ENCODE data around the gene UHRF2. TPM values are rescaled to one million over a fixed set of nuclear protein-coding genes. Genes with fewer than 3 reads are reported as not detected.
A peak's percentile ranks its signal among the peaks of the same experiment; 100 is the strongest.

UHRF2 gene
- total RNA-seq, 1 donor from 2014 or later: 22.8 TPM

GRCh38 chr9:6415266-6415665, 2.3 kb downstream of the UHRF2 start:
- no peak for TF ChIP-seq CTCF (IDR thresholded peaks at IDR 0.05)
- Histone ChIP-seq H3K36me3 (no peaks in the 10 kb centered on the region), H3K4me3 (peak overlapping the region; percentile 97 to 98), H3K27ac (no peak overlapping the region), H3K27me3 (no peaks in the 10 kb centered on the region), H3K4me1 (peaks cover 6% of the 10 kb centered on the region in 2 donors), H3K9me3 (no peaks in the 10 kb centered on the region)
- intact Hi-C loops (cut with DNase I): loop anchor here (10.0 kb wide), 2 partner anchors 200 to 790 kb away; partner anchors contain the start of genes IL33 and RIC1
- DNase-seq (ENCODE audit: low spot score in 2 of 2): no peak

GRCh38 chr9:6417186-6417585, 4.2 kb downstream of the UHRF2 start:
- no peaks in the 10 kb centered on the region for H3K27me3 ChIP-seq
- intact Hi-C loops (cut with DNase I): loop anchor here (10.0 kb wide), 2 partner anchors 202 to 792 kb away; partner anchors contain the start of genes IL33 and RIC1
- H3K27ac ChIP-seq: no peak overlapping the region
- H3K36me3 ChIP-seq: peaks cover 3% of the 10 kb centered on the region in 2 donors
- no peak overlapping the region for H3K4me3 ChIP-seq
- H3K4me1 ChIP-seq: peaks cover 6% of the 10 kb centered on the region in 2 donors
- no peak for TF ChIP-seq CTCF (IDR thresholded peaks at IDR 0.05)
- no peaks in the 10 kb centered on the region for H3K9me3 ChIP-seq
- no peak for DNase-seq (ENCODE audit: low spot score in 2 of 2)

GRCh38 chr9:6418764-6419163, 5.8 kb downstream of the UHRF2 start:
- peaks cover 5 to 9% of the 10 kb centered on the region in 2 donors for H3K36me3 ChIP-seq
- no peak overlapping the region for H3K4me3 ChIP-seq
- no peak for DNase-seq (ENCODE audit: low spot score in 2 of 2)
- no peak for TF ChIP-seq CTCF (IDR thresholded peaks at IDR 0.05)
- H3K4me1 ChIP-seq: peaks cover 6% of the 10 kb centered on the region in 2 donors
- H3K27me3 ChIP-seq: no peaks in the 10 kb centered on the region
- no peak overlapping the region for H3K27ac ChIP-seq
- intact Hi-C loops (cut with DNase I): loop anchor here (10.0 kb wide), 2 partner anchors 204 to 794 kb away; partner anchors contain the start of genes IL33 and RIC1
- H3K9me3 ChIP-seq: no peaks in the 10 kb centered on the region

- Histone ChIP-seq H3K27ac (no peak overlapping the region), H3K36me3 (peaks cover 5 to 9% of the 10 kb centered on the region in 2 donors), H3K4me1 (no peaks in the 10 kb centered on the region), H3K9me3 (no peaks in the 10 kb centered on the region), H3K4me3 (no peak overlapping the region), H3K27me3 (no peaks in the 10 kb centered on the region)
- DNase-seq (ENCODE audit: low spot score in 2 of 2): no peak
- no peak for TF ChIP-seq CTCF (IDR thresholded peaks at IDR 0.05)
- intact Hi-C loops (cut with DNase I): no loop called here
Observed at GRCh38 chr9:6424940-6425339, 11.9 kb downstream of the UHRF2 start.

- Histone ChIP-seq H3K9me3 (no peaks in the 10 kb centered on the region), H3K36me3 (peaks cover 5 to 9% of the 10 kb centered on the region in 2 donors), H3K27me3 (no peaks in the 10 kb centered on the region), H3K4me1 (peaks cover 0 to 3% of the 10 kb centered on the region in 2 donors), H3K27ac (no peak overlapping the region), H3K4me3 (no peak overlapping the region)
- DNase-seq (ENCODE audit: low spot score in 2 of 2): no peak
- intact Hi-C loops (cut with DNase I): no loop called here
- no peak for TF ChIP-seq CTCF (IDR thresholded peaks at IDR 0.05)
Observed at GRCh38 chr9:6426117-6426516, 13.1 kb downstream of the UHRF2 start.

Data from ascending aorta (tissue), 2 donors.